ENCODE results near the gene AGAP5. TPM values are rescaled to one million over a fixed set of nuclear protein-coding genes. Genes with fewer than 3 reads are reported as not detected.

The AGAP5 gene
- total and polyA plus RNA-seq, 9 of the 15 experiments (the other 6 are each of a cell fraction or from before 2014, with no cell fraction given), result 0.32 to 7.5 (median 5.3) TPM

GRCh38 chr10:73743327-73743904 is 45.5 kb upstream of the AGAP5 start (continued):
- TF ChIP-seq, protein P1, sequence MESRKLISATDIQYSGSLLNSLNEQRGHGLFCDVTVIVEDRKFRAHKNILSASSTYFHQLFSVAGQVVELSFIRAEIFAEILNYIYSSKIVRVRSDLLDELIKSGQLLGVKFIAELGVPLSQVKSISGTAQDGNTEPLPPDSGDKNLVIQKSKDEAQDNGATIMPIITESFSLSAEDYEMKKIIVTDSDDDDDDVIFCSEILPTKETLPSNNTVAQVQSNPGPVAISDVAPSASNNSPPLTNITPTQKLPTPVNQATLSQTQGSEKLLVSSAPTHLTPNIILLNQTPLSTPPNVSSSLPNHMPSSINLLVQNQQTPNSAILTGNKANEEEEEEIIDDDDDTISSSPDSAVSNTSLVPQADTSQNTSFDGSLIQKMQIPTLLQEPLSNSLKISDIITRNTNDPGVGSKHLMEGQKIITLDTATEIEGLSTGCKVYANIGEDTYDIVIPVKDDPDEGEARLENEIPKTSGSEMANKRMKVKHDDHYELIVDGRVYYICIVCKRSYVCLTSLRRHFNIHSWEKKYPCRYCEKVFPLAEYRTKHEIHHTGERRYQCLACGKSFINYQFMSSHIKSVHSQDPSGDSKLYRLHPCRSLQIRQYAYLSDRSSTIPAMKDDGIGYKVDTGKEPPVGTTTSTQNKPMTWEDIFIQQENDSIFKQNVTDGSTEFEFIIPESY (CRISPR knock-in tag; IDR thresholded peaks at IDR 0.05), result 0 out of 2 replicates have a peak, but pooled peaks have one; percentile 26
- no peak for TF ChIP-seq ZNF124 (CRISPR knock-in tag; IDR thresholded peaks at IDR 0.05)
- no peak for TF ChIP-seq GABPA (tag; conservative IDR thresholded peaks at IDR 0.05; ENCODE audit: low read depth)
- no peak for TF ChIP-seq RCOR1 (IDR thresholded peaks at IDR 0.05; ENCODE audit: borderline replicate concordance in 1 of 2, low read depth in 2 of 2, low read length in 2 of 2)
- TF ChIP-seq BMI1 (IDR thresholded peaks at IDR 0.05; ENCODE audit: low read length), result no peak
- TF ChIP-seq HOXB6 (CRISPR knock-in tag; IDR thresholded peaks at IDR 0.05; ENCODE audit: borderline replicate concordance), result peak; percentile 31; the same call in 1 of the 2 replicates
- TF ChIP-seq TAF15 (IDR thresholded peaks at IDR 0.05; ENCODE audit: low read depth, low read length), result no peak
- TF ChIP-seq ETS2 (tag; IDR thresholded peaks at IDR 0.05; ENCODE audit: borderline replicate concordance, poor library complexity, severe bottlenecking), result peak; percentile 83
- peak; percentile 97 for TF ChIP-seq BACH1 (tag; IDR thresholded peaks at IDR 0.05)
- TF ChIP-seq SMAD2 (IDR thresholded peaks at IDR 0.05; ENCODE audit: low read depth, low read length), result no peak
- no peak for TF ChIP-seq CEBPG (CRISPR knock-in tag; IDR thresholded peaks at IDR 0.05)
- TF ChIP-seq CEBPG (tag; conservative IDR thresholded peaks at IDR 0.05 in 1 of 2, IDR thresholded peaks at IDR 0.05 in 1 of 2), result no peak; a peak in 1 of 4 replicates
- TF ChIP-seq, protein P2, sequence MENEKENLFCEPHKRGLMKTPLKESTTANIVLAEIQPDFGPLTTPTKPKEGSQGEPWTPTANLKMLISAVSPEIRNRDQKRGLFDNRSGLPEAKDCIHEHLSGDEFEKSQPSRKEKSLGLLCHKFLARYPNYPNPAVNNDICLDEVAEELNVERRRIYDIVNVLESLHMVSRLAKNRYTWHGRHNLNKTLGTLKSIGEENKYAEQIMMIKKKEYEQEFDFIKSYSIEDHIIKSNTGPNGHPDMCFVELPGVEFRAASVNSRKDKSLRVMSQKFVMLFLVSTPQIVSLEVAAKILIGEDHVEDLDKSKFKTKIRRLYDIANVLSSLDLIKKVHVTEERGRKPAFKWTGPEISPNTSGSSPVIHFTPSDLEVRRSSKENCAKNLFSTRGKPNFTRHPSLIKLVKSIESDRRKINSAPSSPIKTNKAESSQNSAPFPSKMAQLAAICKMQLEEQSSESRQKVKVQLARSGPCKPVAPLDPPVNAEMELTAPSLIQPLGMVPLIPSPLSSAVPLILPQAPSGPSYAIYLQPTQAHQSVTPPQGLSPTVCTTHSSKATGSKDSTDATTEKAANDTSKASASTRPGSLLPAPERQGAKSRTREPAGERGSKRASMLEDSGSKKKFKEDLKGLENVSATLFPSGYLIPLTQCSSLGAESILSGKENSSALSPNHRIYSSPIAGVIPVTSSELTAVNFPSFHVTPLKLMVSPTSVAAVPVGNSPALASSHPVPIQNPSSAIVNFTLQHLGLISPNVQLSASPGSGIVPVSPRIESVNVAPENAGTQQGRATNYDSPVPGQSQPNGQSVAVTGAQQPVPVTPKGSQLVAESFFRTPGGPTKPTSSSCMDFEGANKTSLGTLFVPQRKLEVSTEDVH (IDR thresholded peaks at IDR 0.05; ENCODE audit: low read depth, partially characterized antibody), result no peak
- no peak for TF ChIP-seq RBM39 (optimal IDR thresholded peaks at IDR 0.05; ENCODE audit: low read depth, low read length)
- TF ChIP-seq ARHGAP35 (IDR thresholded peaks at IDR 0.05; ENCODE audit: partially characterized antibody), result no peak
- no peak for TF ChIP-seq EGR1 (conservative IDR thresholded peaks at IDR 0.05)
- no peak for TF ChIP-seq BDP1 (IDR thresholded peaks at IDR 0.05; ENCODE audit: insufficient read depth, insufficient read length)
- no peak for TF ChIP-seq CREM (IDR thresholded peaks at IDR 0.05; ENCODE audit: low read depth)
- no peak for TF ChIP-seq SIRT6 (IDR thresholded peaks at IDR 0.05; ENCODE audit: low read depth, low read length)
- TF ChIP-seq ATF7 (IDR thresholded peaks at IDR 0.05), result no peak
- TF ChIP-seq, protein P3, sequence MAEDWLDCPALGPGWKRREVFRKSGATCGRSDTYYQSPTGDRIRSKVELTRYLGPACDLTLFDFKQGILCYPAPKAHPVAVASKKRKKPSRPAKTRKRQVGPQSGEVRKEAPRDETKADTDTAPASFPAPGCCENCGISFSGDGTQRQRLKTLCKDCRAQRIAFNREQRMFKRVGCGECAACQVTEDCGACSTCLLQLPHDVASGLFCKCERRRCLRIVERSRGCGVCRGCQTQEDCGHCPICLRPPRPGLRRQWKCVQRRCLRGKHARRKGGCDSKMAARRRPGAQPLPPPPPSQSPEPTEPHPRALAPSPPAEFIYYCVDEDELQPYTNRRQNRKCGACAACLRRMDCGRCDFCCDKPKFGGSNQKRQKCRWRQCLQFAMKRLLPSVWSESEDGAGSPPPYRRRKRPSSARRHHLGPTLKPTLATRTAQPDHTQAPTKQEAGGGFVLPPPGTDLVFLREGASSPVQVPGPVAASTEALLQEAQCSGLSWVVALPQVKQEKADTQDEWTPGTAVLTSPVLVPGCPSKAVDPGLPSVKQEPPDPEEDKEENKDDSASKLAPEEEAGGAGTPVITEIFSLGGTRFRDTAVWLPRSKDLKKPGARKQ (CRISPR knock-in tag; IDR thresholded peaks at IDR 0.05), result peak; percentile 90
- TF ChIP-seq ZFP1 (CRISPR knock-in tag; IDR thresholded peaks at IDR 0.05), result peak; percentile 89
- TF ChIP-seq TAF9B (IDR thresholded peaks at IDR 0.05; ENCODE audit: partially characterized antibody), result no peak
- no peak for TF ChIP-seq XRCC5 (IDR thresholded peaks at IDR 0.05; ENCODE audit: low read depth, low read length)
